Fibroblast of pulmonary artery (primary cell): ENCODE measurements around the gene FUBP3.

Source experiments
- DNase-seq: peaks from one replicate; pipeline ENCODE4 v3.0.0-alpha.2; 2010; ENCODE audit warnings: low read depth
- H3K4me3 ChIP-seq: replicated peaks from 2 replicates; pipeline ENCODE4 v1.5.1; 2011; ENCODE audit warnings: low read depth, mild to moderate bottlenecking, control low read depth, low read length, moderate library complexity
- CTCF ChIP-seq: IDR thresholded peaks from 2 replicates; pipeline ENCODE4 v1.5.1; 2011; ENCODE audit warnings: mild to moderate bottlenecking, control low read depth, low read length, inconsistent platforms; ENCODE audit errors: missing control alignments

Gene FUBP3

DNA sequence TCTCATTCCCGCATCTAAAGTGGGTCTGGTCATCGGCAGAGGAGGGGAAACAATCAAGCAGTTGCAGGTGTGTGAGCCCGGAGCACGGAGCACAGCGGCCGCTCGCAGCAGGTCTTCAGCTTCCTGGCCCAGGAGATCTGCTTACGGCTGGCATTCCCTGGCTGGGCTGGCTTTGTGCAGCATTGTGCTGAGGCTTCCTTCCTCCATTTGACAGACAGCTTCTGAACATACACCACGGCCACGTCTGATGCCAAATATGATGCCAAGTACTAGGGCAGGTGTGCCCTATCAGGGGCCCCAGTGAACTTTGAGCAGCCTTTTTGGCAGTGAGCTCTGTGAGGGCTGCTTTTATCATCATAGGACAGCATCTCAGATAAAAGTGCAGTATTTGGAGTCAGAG lies 37.1 kb downstream of the FUBP3 start:
- no peak overlapping the region for H3K4me3 ChIP-seq
- DNase-seq = no peak
- TF ChIP-seq CTCF = no peak

- DNase-seq = no peak
- H3K4me3 ChIP-seq = no peak overlapping the region
- no peak for TF ChIP-seq CTCF
Observed at GRCh38 chr9:130623466-130623865, 44.1 kb downstream of the FUBP3 start.

DNA sequence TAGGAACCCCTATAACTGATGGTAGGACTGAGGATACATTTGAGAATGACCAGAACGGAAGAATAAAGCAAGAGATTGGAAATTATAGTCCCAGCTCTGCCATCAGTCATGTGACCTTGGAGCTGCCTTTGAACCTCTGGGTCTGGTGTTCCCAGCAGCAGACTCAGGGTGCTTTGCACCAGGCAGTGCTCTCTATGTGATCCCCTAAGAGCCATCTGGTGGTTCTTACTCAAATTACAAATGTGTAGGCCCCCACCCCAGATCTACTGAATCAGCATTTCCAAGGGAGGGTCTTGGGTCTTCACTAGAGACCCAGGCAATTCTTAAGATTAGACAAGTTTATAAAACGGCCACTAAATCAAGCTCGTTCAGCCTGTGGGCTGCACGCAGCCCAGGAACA lies 44.8 kb downstream of the FUBP3 start:
- TF ChIP-seq CTCF = no peak
- DNase-seq = no peak
- H3K4me3 ChIP-seq = no peak overlapping the region

DNA sequence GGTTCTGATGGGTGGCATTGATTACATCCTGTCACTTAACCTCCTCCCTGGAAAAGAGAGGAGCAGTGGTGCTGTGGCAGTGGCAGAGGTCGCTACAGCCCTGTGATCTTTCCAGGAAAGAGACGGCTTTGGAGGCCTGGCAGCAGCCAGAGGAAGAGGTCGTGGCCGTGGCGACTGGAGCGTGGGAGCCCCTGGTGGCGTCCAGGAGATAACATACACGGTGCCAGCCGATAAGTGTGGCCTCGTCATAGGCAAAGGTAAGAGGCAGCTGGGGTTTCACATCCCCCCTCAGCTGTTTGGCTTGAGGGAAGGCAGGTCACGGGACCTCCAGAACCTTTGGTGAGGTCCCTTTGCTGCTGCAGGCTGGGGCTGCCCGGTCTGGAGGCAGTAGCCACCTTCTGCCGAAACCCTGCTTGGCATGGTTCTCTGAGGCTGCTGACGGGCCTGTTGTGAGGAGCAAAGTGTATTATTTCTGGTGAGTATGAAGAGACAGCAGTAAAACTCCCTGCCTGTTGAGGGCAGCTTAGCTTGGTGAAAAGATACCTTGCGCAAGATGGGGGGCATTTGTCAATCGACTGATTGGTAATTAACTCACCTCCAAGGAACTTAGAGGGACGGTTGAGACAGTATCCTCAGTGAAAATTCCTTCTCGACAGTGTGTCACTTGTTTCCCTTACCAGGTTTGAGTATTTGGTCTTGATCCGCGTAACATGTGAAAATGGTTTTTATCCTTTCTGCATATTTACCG lies 47.0 kb downstream of the FUBP3 start:
- TF ChIP-seq CTCF = no peak
- no peak for DNase-seq
- H3K4me3 ChIP-seq = no peak overlapping the region

DNA sequence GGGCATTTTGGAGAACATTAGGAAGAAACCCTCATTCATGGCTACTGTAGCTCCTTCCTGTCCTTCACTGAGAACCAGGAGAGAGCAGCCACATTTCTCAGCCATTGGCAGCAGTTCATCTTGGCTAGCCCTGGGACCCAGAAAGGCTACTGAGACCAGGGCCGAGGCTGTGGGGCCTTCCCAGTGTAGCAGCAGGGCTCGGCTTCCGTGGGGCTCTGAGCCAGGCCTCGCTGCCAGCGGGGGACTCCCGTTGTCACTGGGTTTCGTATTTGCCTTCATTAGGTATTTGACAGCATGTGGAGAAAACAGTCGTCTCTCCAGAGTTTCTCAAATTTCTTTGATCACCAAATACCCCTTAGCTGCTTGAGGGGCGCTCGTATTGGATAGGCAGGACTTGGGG lies 47.7 kb downstream of the FUBP3 start:
- TF ChIP-seq CTCF = no peak
- no peak overlapping the region for H3K4me3 ChIP-seq
- no peak for DNase-seq

DNA sequence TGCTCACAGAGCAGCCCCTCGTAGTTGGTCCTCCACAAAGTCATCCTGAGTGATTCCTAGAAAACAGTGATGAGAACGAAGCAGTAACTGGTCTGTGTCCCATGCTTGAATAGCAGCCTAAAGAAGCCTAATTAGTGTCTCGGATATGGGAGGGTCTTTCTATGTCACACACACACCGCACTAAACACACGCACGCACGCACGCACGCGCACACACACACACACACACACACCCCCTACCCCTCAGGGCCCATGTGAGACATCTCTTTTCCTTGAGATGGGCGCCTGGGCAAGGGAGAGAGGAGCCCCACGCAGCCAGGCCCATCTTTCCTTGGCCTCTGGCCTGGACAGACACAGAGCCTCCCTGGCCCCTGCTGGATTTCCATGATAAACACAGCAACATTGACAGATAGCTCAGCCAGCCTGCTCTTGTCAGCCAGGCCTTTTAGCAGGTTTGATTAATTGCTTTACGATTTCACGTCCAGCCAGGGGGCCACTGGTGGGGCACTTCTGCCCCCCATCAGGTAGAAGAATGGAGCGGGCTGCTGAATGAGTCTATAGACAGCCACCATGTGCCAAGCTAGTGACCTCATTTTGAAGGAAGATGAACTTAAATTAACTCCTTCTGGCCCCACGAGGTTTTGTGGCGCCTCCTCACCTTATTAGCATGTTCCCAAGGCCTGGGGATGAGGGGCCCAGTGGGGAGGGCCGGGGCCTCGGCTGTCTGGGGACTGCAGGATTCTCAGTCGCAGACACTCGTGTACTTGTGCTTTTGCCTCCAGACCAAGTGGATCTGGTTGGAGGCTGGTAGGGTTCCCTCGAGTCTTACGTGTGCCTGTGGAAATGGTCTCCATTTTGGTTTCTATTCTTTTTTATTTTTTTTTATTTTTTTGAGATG lies 48.8 kb downstream of the FUBP3 start:
- TF ChIP-seq CTCF = no peak
- DNase-seq = no peak
- no peak overlapping the region for H3K4me3 ChIP-seq
